GM21528 (cell line): ENCODE results near the gene IL17D.
"Not testable (repeated sequence)": the region's sequence is repeated elsewhere in the genome, so short reads cannot be mapped to it uniquely, and the experiment has no call there.

Experiments used
- ATAC-seq: cut with Tn5 transposase; IDR thresholded peaks from one replicate; pipeline ENCODE4 v1.9.1; 2021; ENCODE audit warnings: mild to moderate bottlenecking, moderate library complexity; ENCODE audit not compliant: unreplicated experiment, low FRiP score

IL17D gene, protein sequence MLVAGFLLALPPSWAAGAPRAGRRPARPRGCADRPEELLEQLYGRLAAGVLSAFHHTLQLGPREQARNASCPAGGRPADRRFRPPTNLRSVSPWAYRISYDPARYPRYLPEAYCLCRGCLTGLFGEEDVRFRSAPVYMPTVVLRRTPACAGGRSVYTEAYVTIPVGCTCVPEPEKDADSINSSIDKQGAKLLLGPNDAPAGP

GRCh38 chr13:20702915-20703779 lies at the start of gene IL17D:
TSS of gene IL17D (plus strand) at chr13:20703699. CDS start at chr13:20704002, 303 bp downstream.
- ATAC-seq: peak; percentile 29

DNA sequence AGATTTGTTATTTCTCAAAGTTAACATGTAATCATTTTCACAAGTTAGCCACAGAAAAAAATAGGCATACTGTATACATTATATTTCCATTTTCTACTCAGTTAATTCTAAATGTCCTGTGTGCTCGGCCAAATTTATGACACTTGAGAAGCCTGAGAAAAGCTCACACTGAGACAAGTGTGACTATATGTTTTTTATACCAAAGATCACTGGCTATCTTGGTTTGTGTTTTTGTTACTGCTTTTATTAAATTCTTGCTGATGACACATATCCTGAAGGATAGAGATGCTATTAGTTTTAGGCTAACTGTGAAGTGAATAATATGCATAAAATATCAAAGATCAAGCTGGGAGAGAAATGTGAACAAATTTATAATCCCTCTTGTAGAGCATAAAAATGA lies 49.3 kb upstream of the IL17D start:
- ATAC-seq: no peak

GRCh38 chr13:20658451-20659040 lies 45.0 kb upstream of the IL17D start:
- ATAC-seq: no peak

DNA sequence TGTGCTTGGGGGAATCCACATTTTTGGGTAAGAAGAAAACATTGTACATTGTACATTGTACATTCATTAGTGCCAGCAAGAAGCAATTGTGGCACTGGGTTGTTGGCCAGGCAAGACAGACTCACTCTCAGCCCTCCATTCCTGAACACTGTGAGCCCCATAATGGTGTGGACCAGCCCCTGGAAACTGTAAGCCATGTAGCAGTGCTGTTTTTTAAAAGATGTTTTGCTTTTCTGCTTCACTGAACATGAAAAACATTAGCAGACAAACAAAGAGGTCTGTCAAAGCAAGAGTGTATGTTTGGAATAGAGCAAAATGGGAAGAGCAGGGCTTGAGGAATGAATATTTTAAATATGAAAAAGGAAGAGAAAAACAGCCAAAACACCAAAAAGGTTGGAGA lies 39.1 kb upstream of the IL17D start:
- no peak for ATAC-seq

GRCh38 chr13:20666948-20667347 lies 36.6 kb upstream of the IL17D start:
- ATAC-seq: no peak

DNA sequence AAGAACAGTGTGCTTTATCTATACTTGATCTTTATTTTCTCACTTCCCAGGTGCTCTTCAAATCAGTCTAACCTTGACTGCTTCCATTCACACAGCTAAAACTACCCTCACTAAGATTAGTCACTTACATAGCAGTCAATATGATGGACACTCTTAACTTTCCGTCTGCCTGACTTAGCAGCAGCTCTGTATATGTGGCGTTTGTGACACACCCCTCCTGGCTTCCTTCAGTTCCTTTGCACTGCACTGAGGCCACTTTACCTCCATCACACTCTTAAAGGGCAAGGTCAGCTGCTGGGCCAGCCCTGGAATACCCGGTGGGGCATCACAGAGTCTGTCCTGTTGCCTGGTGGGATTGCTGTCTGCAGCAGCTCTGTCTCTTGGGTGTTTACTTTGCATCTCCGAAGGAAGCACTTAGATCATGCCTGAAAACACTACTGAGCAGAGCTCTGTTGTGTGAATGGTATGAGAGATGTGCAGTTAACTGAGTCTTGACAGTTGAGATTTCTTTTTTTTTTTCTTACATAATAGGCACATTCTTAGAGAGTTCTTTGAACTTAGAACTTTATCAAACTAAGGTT lies 35.6 kb upstream of the IL17D start:
- ATAC-seq: no peak

- no peak for ATAC-seq
Observed at GRCh38 chr13:20669162-20669561, 34.3 kb upstream of the IL17D start.

DNA sequence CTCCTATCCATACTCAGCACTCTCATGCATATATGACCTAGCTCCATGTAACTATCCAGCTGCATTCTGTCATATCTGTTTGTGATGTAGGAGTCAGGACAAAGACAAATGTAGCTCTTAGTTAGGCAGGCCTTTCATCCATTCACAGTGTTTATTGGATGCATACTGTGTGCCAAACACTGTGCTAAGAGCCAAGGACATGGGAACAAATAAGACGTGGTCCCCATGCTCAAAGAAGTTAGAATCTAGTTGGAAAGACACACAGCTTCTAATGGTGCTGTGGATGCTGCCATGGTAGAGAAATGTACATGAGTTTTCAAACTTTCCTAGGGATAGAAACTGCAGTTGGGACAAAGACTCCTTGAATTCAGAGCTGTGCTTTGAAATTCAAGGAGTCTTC lies 31.7 kb upstream of the IL17D start:
- ATAC-seq: no peak

- ATAC-seq: no peak
Observed at GRCh38 chr13:20672772-20673171, 30.7 kb upstream of the IL17D start.

DNA sequence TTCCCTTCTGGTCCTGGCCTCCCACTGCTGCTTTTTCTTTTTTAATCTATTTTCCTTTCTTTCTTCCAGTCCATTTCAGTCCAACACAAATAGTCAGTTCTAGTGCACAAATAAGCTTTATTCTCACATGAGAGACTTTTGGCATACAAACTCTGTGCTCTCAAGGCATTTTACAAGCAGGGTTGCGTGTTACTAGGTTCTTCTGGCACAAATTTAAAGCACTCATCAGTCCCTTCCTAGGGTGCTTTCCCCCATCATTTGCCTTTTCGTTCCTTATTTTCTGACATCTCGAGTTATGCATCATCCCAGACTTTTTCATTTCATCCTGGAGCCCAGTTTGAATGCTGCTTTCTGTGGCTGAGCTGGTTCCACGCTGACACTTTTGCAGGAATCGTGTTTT lies 29.8 kb upstream of the IL17D start:
- ATAC-seq: no peak

- ATAC-seq: no peak
Observed at GRCh38 chr13:20676213-20676612, 27.3 kb upstream of the IL17D start.

GRCh38 chr13:20678606-20679005 lies 24.9 kb upstream of the IL17D start:
- ATAC-seq: not testable (repeated sequence)

DNA sequence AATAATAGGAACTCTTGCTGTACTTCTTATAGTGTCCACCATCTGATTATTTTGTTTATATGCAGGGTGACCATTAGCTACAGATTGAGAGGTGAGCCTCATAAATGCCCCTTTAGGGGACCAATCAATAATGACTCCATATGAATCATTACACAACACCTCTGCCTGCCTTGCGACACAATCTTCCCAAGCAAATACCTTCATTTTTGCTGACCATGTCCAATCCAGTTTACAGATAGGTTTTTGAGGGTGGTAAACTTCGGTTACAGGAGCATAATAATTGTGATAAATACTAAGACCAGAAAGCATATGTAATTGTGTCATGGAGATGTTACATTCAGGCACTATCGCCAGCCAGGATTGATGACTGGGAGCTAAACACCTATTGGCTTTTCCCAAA lies 23.6 kb upstream of the IL17D start:
- no peak for ATAC-seq

- ATAC-seq: no peak
Observed at GRCh38 chr13:20680416-20681080, 23.0 kb upstream of the IL17D start.

DNA sequence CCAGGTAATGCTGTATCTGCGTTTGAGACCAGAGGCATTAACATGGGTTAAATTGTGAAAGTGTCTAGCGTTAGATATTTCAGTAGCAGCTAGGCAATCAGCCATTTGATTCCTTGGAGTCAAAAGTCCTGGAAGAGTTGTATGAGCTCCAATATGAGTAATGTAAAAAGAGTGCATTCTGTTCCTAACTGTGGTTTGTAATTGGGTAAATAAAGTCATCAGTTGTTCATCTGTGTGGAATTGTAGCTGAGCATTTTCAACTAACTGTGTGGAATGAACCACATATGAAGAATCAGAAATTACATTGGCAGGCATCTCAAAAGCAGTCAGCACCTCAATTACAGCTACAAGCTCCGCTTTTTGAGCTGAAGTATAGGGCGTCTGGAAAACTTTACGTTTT lies 22.0 kb upstream of the IL17D start:
- ATAC-seq: not testable (repeated sequence)

GRCh38 chr13:20682061-20682460 lies 21.4 kb upstream of the IL17D start:
- ATAC-seq: no peak

- ATAC-seq: no peak
Observed at GRCh38 chr13:20684041-20684440, 19.5 kb upstream of the IL17D start.

DNA sequence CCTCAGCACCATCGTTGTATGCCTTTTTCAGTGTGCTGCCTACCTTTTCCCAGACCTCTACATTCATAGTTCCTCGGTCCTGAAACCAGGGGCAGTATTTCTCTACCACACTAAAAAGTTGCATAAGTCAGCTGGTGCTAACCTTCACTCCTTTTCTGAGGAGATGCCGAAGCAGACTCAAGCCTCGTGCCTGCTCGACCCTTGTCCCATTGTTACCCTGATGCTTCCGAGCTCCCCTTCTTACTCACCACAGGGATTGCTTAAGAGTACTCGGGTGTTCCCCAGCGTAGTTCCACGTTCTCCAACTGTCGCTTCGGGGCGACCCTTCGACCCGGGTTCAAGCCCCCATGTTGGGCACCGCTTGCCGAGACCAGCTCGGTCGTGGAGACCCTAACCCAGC lies 19.0 kb upstream of the IL17D start:
- no peak for ATAC-seq

DNA sequence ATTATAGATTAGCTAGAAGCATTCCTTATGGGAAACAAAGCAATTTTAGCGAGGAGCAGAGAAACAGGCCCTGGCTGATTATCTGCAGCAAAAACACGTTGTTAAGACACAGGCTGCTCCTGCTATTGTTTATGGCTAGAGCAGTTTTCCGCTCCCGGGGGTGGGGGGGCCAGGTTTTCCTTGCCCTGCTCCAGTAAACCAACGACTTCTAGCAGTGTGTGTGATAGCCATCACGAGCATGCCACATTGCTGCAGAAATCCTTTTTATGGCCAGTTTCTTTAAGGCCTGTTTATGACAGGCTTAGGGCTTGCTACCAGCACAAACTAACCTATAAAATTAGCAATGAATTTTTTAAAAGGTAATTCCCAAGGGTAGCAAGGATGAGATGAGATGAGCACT lies 18.4 kb upstream of the IL17D start:
- no peak for ATAC-seq

GRCh38 chr13:20686167-20686566 lies 17.3 kb upstream of the IL17D start:
- no peak for ATAC-seq
